GM13977 (cell line): ENCODE measurements around the gene RIOK1.

Experiments used
- DNase-seq: peaks from one replicate; pipeline ENCODE4 v3.0.0; 2012; ENCODE audit warnings: low spot score
- CTCF ChIP-seq: IDR thresholded peaks from 2 replicates; pipeline ENCODE4 v1.5.1; 2012; ENCODE audit warnings: mild to moderate bottlenecking, control low read depth; ENCODE audit not compliant: insufficient read depth; ENCODE audit errors: extremely low read depth, missing control alignments
- in situ Hi-C: fragments of 300-500 bp; cut with MboI; formaldehyde crosslinking; loops from one replicate; pipeline ENCODE4 v1.12.0; 2022; ENCODE audit warnings: low sequenced_read_pairs, low pct_unique_long_range_greater_than_20kb, mixed read lengths, inconsistent platforms; ENCODE audit not compliant: unreplicated experiment

RIOK1 gene

GRCh38 chr6:7409740-7410139 is 20.1 kb downstream of the RIOK1 start:
- in situ Hi-C loops, result no loop called here
- no peak for TF ChIP-seq CTCF
- no peak for DNase-seq

DNA sequence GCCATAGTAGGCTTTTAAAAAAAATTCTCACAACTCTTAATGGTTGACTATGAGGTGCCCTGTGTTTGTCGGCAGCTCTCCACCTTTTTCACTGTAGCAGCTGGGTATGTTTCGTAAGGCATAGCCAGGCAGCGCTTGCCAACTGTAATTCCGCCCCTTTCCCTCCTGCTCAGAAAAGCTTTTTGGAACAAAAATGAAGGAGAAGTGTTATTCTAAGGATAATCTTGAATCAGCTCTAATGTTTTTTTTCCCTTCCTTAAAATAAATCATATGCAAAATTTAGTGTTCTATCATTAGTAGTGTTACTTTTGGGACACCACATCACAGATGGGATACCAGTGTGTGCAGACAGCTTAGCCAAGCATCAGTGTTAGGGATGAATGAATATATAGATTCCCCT is 21.2 kb downstream of the RIOK1 start:
- DNase-seq, result no peak
- no peak for TF ChIP-seq CTCF
- in situ Hi-C loops, result no loop called here

DNA sequence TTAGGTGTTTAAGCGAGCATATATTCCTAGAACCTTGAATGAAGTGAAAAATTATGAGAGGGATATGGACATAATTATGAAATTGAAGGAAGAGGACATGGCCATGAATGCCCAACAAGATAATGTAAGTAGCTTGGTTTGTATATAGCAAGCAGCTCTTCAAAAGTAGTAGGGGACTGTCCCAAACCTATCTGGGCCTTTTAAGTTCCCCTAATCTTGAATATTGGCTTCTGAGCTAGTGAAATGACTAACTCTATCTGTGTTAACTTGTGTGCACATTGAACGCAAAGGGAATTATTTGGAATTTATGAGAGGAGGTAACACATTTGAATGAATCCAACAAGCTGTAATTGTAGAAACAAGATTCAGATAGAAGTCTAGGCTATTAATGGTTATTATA is 21.7 kb downstream of the RIOK1 start:
- in situ Hi-C loops, result no loop called here
- no peak for DNase-seq
- TF ChIP-seq CTCF, result no peak

DNA sequence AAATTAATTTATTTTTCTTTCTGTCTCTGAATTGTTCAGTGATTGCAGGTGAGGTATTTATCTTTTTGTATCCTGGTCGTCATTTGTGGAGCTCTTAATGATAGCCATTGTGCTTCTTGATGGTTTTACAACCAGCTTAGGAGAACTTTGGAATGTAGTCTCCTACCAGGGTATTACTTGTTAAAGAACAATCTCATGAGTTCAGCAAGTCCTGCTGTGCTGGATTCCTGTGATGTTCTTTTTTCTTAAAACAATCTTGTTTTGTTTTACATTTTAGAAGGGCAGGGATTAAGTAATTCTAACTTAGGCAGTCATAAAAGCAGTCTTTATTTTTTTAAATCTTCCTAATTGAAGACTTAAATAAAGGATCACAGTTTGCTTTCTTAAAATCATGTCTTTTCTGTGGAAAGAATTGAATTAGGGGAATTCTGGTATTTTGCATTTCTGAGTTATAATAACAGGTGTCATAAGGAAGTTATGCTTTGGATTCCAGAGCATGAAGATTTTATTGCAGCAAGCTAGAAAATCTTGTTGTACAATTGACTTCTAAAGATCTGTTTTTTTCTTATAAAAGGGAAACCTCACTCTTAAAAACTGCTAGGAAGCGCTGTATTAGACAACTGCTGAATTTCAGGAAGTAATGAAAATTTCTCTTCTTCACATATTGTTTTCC is 23.7 kb downstream of the RIOK1 start:
- no peak for TF ChIP-seq CTCF
- in situ Hi-C loops, result no loop called here
- no peak for DNase-seq

DNA sequence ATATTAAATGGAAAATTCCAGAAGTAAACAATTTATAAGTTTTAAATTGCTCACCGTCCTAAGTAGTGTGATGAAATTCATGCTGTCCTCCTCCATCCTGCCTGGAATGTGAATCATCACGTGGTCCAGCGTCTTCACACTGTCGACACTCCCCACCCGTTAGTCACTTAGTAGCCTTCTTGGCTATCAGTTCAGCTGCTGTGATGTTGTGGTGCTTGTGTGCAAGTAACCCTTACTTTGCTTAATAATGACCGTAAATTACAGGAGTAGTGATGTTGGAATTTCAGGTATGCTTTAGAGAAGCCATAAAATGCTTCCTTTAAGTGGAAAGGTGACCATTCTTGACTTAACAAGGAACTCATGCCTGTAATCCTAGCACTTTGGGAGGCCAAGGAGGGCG is 25.2 kb downstream of the RIOK1 start:
- no peak for DNase-seq
- TF ChIP-seq CTCF, result no peak
- in situ Hi-C loops, result no loop called here

- DNase-seq, result no peak
- TF ChIP-seq CTCF, result no peak
- in situ Hi-C loops, result no loop called here
These were observed 28.1 kb downstream of the RIOK1 start for GRCh38 chr6:7417684-7418083.
